ENCODE measurements around the gene SDHAF2. TPM values are rescaled to one million over a fixed set of nuclear protein-coding genes. Genes with fewer than 3 reads are reported as not detected.

Gene SDHAF2
- total and polyA plus RNA-seq, 2 of the 4 experiments (the other 2 are of a cell fraction) = 50.4 to 91.1 TPM

DNA sequence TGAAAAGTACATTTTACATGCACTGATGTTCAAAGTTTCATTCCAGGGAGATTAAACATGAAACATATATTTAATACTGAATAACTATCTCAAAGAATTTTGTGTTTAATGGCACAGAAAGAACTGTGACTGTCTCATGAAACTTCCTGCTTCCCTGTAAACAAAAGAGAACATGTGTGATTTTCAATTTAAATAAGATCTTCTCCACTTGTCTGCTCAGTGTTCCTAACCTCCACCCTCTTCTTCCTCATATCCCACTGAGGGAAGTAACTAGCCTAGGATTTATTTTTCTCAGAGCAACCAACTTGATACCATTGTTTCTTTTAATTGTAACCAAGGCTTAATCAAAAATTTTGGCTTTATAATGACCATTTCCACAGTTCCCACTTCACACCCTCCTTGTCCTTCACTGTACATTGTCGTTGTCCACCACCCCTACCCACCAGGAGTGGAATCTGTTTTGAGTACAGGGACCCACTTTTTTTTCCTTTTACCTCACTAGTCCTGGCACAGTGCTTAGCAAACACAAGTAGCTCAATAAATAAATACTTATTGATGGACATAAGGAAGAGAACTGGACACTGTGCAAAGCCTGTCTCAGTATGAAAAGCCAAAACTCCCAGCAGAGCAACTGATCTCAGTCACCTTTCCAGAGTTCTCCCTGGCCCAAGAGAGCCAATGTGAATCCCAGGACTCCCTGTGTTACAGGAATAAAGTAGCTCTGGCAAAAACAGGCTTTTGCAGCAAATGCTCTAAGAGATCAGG, 4.4 kb upstream of the SDHAF2 start:
- no peak overlapping the region for H2BK20ac ChIP-seq (ENCODE audit: low read depth, low read length)
- H3K14ac ChIP-seq (replicated peaks; ENCODE audit: low read depth, low read length) = no peak overlapping the region
- H4K8ac ChIP-seq (ENCODE audit: low read depth in 2 of 2, low read length in 2 of 2) = no peak overlapping the region
- H3K27me3 ChIP-seq (ENCODE audit: control insufficient read depth, insufficient read depth, low read length) = no peaks in the 10 kb centered on the region
- no peak overlapping the region for H2AK9ac ChIP-seq (replicated peaks; ENCODE audit: low read depth, low read length, poor library complexity)
- H3K18ac ChIP-seq (ENCODE audit: low read depth, low read length) = no peak overlapping the region
- POLR2A ChIA-PET (ENCODE audit: unreplicated experiment) = no interaction called here
- no peak overlapping the region for H2BK15ac ChIP-seq (ENCODE audit: low read depth, low read length)
- H3K9me3 ChIP-seq (ENCODE audit: control insufficient read depth, insufficient read depth, low read length) = no peaks in the 10 kb centered on the region
- peaks cover 39 to 44% of the 10 kb centered on the region in 2 experiments for H3K79me1 ChIP-seq (ENCODE audit: low read depth in 1 of 2, low read length in 2 of 2)
- H3K27ac ChIP-seq (ENCODE audit: insufficient read depth, low read length) = no peak overlapping the region
- DNase-seq (no peak), ATAC-seq (ENCODE audit: low read depth) (no peak)
- peaks cover 2% of the 10 kb centered on the region; the same call in 1 of the 2 replicates for H3K4me1 ChIP-seq (ENCODE audit: control insufficient read depth, insufficient read depth, low read length)
- intact Hi-C loops (cut with micrococcal nuclease) (loop anchor here (5.0 kb wide), 1 partner anchor 93 kb away; the partner anchor contains the start of genes DDB1 and TKFC), in situ Hi-C loops (cut with MboI; ENCODE audit: low sequenced_read_pairs) (no loop called here), dilution Hi-C loops (cut with HindIII; ENCODE audit: low sequenced_read_pairs, unreplicated experiment) (no loop called here)
- H3K9me1 ChIP-seq (ENCODE audit: insufficient read depth, low read length) = 0 out of 2 replicates have a peak, but pooled peaks cover 2% of the 10 kb centered on the region
- no peak overlapping the region for H3K4me3 ChIP-seq (ENCODE audit: insufficient read depth, low read depth, low read length)
- H3K23ac ChIP-seq (ENCODE audit: low read depth, low read length) = no peak overlapping the region
- no CpG with 5 or more reads among the region's 1 CpG for WGBS, 2 experiments (ENCODE audit: extremely low coverage in 2 of 2, insufficient read length in 1 of 2)
- peaks cover 39% of the 10 kb centered on the region for H3K36me3 ChIP-seq (ENCODE audit: control insufficient read depth, insufficient read depth, low read length)
- no peak overlapping the region for H2BK120ac ChIP-seq (ENCODE audit: low read depth, low read length)
- H3K4ac ChIP-seq (ENCODE audit: low read depth, low read length) = no peak overlapping the region
- no peak overlapping the region for H3K56ac ChIP-seq (ENCODE audit: extremely low read depth, insufficient read depth, low read length)
- H2AFZ ChIP-seq (replicated peaks; ENCODE audit: low read length, poor library complexity) = no peak overlapping the region
- peaks cover 21% of the 10 kb centered on the region; the same call in 1 of the 2 replicates for H4K20me1 ChIP-seq (ENCODE audit: insufficient read depth, low read length)
- CTCF ChIA-PET = interaction anchor here (2.0 kb wide), 1 partner anchor 10 kb away, joined by 9 read pairs; no protein-coding TSS in a partner anchor
- no peak overlapping the region for H4K91ac ChIP-seq (ENCODE audit: insufficient read depth, low read depth, low read length)
- H4K5ac ChIP-seq (ENCODE audit: low read depth, low read length) = no peak overlapping the region
- H2AK5ac ChIP-seq (ENCODE audit: low read depth, low read length) = no peak overlapping the region
- H2BK5ac ChIP-seq (ENCODE audit: low read depth, low read length, poor library complexity, severe bottlenecking) = no peak overlapping the region
- no peak overlapping the region for H3K9ac ChIP-seq (ENCODE audit: low read depth, low read length)
- no peak for TF ChIP-seq MAFK (IDR thresholded peaks at IDR 0.05; ENCODE audit: low read depth, low read length)
- TF ChIP-seq, protein P1, sequence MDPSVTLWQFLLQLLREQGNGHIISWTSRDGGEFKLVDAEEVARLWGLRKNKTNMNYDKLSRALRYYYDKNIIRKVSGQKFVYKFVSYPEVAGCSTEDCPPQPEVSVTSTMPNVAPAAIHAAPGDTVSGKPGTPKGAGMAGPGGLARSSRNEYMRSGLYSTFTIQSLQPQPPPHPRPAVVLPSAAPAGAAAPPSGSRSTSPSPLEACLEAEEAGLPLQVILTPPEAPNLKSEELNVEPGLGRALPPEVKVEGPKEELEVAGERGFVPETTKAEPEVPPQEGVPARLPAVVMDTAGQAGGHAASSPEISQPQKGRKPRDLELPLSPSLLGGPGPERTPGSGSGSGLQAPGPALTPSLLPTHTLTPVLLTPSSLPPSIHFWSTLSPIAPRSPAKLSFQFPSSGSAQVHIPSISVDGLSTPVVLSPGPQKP (IDR thresholded peaks at IDR 0.05; ENCODE audit: borderline replicate concordance, low read depth, low read length) = no peak
- no peak for TF ChIP-seq RAD21 (IDR thresholded peaks at IDR 0.05; ENCODE audit: low read length)
- no peak for TF ChIP-seq POLR2A (IDR thresholded peaks at IDR 0.05; ENCODE audit: low read depth, low read length)
- TF ChIP-seq MAZ (IDR thresholded peaks at IDR 0.05; ENCODE audit: borderline replicate concordance, low read depth, low read length) = no peak
- TF ChIP-seq, protein P2, sequence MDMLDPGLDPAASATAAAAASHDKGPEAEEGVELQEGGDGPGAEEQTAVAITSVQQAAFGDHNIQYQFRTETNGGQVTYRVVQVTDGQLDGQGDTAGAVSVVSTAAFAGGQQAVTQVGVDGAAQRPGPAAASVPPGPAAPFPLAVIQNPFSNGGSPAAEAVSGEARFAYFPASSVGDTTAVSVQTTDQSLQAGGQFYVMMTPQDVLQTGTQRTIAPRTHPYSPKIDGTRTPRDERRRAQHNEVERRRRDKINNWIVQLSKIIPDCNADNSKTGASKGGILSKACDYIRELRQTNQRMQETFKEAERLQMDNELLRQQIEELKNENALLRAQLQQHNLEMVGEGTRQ (IDR thresholded peaks at IDR 0.05; ENCODE audit: low read depth, low read length) = no peak
- no peak for TF ChIP-seq MXI1 (IDR thresholded peaks at IDR 0.05; ENCODE audit: borderline replicate concordance, low read depth, low read length)
- TF ChIP-seq CEBPB (IDR thresholded peaks at IDR 0.05; ENCODE audit: low read depth, low read length) = no peak
- BruUV-seq (replicated peaks) = no TSS peak
- H3K4me2 ChIP-seq (ENCODE audit: low read depth, low read length) = no peak overlapping the region
